HL-60/S4 treated with phorbol 12-myristate 13-acetate at 8.2 ng/mL for 4 days and 3 days (cell line): ENCODE data around the gene ZNF48.

ENCODE experiments used
- in situ Hi-C: fragments of 300-500 bp; cut with MboI; formaldehyde crosslinking; loops from 2 replicates; pipeline ENCODE4 v1.15.0; 2022; ENCODE audit warnings: low sequenced_read_pairs

ZNF48 gene

GRCh38 chr16:30401768-30402425 is 6.7 kb downstream of the ZNF48 start:
- in situ Hi-C loops, result no loop called here

- in situ Hi-C loops, result no loop called here
Observed at GRCh38 chr16:30406795-30407101, 11.5 kb downstream of the ZNF48 start.

- in situ Hi-C loops, result no loop called here
Observed at GRCh38 chr16:30407102-30407803, 12.0 kb downstream of the ZNF48 start, which contains the start of gene ZNF771. Gene ZNF771 (plus strand): TSS chr16:30407606. CDS start chr16:30408054, 448 bp downstream.

GRCh38 chr16:30407804-30408534 is 12.7 kb downstream of the ZNF48 start:
- in situ Hi-C loops, result no loop called here

- in situ Hi-C loops, result no loop called here
Observed at GRCh38 chr16:30409125-30410060, 14.2 kb downstream of the ZNF48 start.

- in situ Hi-C loops, result no loop called here
Observed at GRCh38 chr16:30413112-30413806, 18.0 kb downstream of the ZNF48 start.

- in situ Hi-C loops, result no loop called here
Observed at GRCh38 chr16:30414159-30414558, 18.9 kb downstream of the ZNF48 start.

GRCh38 chr16:30416047-30416603 is 20.9 kb downstream of the ZNF48 start:
- in situ Hi-C loops, result no loop called here

- in situ Hi-C loops, result no loop called here
Observed at GRCh38 chr16:30416624-30417528, 21.7 kb downstream of the ZNF48 start.

- in situ Hi-C loops, result no loop called here
Observed at GRCh38 chr16:30417529-30418349, 22.5 kb downstream of the ZNF48 start.

- in situ Hi-C loops, result no loop called here
Observed at GRCh38 chr16:30418350-30419181, 23.3 kb downstream of the ZNF48 start.

GRCh38 chr16:30421010-30421409 is 25.8 kb downstream of the ZNF48 start:
- in situ Hi-C loops, result no loop called here

GRCh38 chr16:30428055-30428454 is 32.8 kb downstream of the ZNF48 start:
- in situ Hi-C loops, result no loop called here

GRCh38 chr16:30429418-30429677 is 34.1 kb downstream of the ZNF48 start:
- in situ Hi-C loops, result no loop called here

GRCh38 chr16:30429678-30430427 is 34.6 kb downstream of the ZNF48 start, which contains the start of gene DCTPP1:
Gene DCTPP1 (minus strand): TSS chr16:30430030. CDS start chr16:30429980, 50 bp downstream.
- in situ Hi-C loops, result loop anchor here (10.0 kb wide), 1 partner anchor 95 kb away; the partner anchor contains the start of gene ZNF768

GRCh38 chr16:30430428-30430970 is 35.3 kb downstream of the ZNF48 start:
- in situ Hi-C loops, result loop anchor here (10.0 kb wide), 1 partner anchor 94 kb away; the partner anchor contains the start of gene ZNF768
